ENCODE data around the gene CAPZB.

CAPZB gene

DNA sequence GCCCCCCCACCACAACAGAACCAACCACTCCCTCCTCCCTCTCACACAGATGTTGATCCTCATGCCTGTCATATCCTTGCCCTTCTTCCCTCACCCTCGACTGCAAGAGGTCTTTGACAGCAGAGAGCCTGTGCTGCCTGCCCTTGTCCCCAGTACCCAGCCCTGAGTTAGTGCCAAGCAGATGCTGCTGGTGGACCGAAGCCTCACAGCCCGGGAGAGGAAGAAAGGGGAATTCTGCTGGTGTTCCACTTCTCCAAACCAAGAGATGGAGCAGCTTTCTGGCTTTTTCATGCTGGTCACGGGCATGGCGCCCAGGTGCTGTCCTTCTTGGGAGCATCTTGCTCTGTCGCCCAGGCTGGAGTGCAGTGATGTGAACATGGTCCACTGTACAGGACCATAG is 104.1 kb downstream of the CAPZB start:
- DNase-seq = no peak

GRCh38 chr1:19377812-19378718 is 107.3 kb downstream of the CAPZB start:
- DNase-seq = no peak

DNA sequence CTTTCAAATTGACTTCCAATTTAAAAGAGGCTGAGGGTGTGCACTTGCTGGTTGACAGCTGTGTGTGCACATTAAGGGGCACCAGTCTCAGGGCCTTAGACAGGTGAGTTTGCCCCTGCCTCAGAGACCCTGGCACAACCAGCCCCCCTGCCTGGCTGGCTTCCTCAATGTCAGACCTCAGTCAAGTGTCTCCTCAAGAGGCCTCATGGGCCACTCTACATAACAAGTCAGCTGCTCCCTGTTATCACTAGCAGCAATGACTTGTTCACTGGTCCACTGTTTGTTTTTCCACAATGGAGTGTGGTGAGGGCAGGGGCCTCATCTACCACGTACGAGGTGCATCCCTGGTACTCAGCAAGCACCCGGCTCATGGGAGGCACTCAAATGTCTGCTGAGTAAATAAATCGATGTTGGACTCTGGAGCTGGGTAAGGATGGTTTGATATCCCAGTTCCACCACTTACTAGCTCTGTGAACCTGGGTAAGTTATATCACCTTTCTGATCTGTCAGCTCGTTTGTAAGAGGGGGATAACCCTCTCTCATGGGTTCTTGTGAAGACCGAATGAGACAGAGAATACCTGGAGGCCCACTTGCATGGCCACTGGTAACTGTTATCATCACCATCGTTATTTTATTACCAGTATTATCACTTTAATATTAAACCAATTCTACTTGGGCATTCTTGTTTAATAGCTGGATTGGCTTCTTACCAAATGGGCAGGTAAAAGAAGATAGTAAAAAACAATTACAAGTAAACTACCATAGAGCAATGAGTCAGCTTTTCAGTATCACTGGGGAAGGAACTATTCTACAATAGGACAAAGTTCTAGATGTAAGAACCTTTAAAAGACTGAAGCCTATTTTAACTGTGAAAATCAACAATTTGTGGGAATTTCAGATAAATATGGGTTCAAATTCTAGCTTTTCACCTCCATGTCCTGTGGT is 108.6 kb downstream of the CAPZB start:
- DNase-seq = no peak

DNA sequence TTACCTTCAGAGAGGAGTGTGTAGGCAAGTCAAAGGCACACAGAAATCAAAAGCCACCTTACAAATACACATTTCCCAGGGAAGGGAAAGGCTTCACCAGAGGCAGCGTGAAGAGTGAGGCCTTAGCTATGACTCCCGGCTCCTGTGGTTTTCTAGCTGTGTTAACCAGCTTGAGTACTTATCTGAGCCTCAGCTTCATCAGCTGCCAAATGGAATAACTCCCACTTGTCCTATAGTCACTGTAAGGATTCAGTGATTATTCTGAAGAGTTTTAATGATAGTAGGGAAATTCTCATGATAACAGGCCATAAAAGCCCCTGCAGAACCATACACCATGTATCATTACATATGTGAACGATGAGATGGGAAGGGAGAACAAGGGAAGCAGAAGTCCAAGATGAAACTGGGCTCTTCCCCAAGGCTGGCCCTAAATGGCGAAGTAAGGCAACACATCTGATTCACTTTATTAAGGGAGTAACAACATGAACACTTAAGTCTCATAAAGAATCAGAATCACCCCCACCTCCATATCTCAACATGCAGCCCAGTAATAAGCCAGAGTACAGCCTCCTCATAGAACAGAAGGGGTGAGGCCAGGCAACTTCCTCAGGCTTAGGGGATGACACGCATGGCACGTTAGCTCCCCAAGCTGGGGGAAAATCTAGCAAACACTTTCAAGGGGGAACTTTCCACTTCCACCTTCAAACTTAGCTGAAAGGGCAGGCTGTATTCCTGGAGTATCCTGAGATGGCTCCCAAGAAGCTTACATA is 109.5 kb downstream of the CAPZB start:
- DNase-seq = no peak

- no peak for DNase-seq
Observed at GRCh38 chr1:19374926-19375325, 110.4 kb downstream of the CAPZB start.

DNA sequence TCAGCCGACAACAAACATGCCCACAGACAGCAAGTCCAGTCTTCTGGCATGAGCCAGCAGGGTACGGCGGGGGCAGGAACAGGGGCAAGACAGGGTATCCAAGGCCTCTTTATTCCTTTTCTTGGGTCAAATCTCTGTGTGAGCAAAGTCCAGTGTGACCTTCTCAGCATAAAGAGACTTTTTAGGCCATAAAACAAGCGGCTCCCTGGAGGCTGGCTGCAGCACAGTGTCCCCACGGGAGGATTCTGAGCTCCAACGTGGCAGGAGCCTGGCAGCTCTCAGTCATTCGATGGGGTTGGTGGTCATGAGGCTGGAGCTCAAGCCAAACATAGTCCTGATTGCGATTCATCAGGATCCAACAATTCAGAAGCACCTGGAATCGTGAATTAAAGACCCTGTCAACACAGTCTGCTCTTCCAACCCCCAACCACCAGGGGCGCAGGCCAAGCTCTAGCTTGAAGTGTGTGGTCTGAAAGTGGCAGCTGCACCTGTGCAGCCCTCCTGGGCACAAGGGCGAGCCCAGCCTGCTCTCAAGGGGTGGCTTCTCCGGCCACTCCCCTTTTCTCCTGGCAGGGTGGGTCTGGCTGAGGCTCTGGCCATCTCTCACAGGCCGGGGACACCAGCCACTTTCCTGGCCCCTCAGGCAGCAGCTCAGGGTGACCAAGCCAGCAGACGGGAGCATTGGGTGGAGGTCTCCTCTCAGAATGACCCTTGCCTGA is 111.1 kb downstream of the CAPZB start:
- DNase-seq = no peak

GRCh38 chr1:19373211-19374082 is 111.9 kb downstream of the CAPZB start:
- DNase-seq = no peak

DNA sequence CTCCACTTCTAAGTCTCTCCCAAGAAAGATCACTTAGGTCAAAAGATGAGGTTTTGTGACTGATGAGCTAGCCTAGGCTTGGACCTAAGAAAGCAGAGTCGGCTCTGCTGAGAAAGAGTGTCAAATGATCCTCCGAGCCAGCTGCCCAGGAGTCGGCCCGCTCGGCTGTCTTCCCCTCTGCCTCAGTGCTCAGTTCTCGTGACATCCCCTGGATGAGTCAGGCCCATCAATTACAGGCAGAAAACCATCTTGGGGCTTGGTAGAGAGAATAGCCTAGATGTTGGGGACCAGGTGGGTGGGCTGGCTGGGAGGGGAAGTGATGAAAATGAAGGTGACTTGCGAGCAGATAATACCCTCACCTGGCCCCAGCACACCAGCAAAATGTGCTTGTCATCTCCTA is 112.7 kb downstream of the CAPZB start:
- no peak for DNase-seq

- no peak for DNase-seq
Observed at GRCh38 chr1:19372136-19372514, 113.2 kb downstream of the CAPZB start.

GRCh38 chr1:19371226-19372135 is 113.9 kb downstream of the CAPZB start:
- no peak for DNase-seq

DNA sequence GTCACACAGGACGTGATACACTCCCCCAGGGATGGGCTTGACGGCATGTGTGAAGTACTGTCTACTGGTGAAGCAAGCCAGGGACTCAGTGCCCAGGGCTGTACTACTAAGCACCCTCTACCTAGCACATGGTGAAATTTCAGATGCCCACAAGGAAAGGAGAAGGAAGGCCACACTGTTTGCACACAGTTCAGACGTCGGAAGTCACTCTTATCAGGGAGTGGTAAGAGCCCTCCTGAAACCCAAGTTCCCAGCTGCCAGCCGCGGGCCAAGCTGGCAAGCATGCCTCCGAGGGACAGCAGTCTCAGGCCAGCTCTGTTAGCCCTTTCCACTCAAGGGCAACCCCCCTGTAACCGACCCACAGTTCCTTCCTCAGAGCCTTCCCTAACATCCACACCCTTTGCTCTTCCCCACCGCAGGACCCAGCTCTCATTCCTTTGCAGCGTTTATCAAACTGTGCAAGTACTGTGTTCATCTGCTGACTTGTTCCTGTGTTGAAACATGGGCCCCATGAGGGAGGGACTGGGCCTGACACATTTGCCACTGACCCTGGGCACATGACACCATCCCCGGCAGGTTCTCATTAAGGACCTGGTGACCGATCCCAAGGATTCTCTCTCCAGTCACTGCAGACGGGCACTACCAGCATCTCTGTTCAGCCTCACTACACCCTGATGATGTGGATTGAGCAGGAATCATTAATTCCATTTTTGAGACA is 114.7 kb downstream of the CAPZB start:
- DNase-seq = no peak

GRCh38 chr1:19369396-19370090 is 115.8 kb downstream of the CAPZB start:
- no peak for DNase-seq

DNA sequence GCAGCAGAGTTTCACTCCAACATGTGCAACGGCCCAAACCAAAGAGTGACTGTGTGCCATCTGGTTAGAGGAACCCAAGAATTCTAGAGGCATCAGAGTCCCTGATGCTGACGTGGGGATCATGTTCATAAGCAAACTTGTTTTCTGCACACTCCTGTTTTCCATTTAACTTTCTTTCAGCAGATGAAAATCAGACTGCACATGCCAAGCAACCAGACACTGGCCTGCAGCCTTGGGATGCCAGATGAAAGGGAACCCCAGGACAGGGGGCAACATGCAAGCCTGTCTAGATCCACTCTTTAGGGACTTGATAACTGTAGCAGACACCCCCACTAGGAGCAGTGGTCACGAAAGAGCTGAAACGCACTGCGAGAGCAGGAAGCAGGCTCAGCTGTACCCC is 116.4 kb downstream of the CAPZB start:
- no peak for DNase-seq

DNA sequence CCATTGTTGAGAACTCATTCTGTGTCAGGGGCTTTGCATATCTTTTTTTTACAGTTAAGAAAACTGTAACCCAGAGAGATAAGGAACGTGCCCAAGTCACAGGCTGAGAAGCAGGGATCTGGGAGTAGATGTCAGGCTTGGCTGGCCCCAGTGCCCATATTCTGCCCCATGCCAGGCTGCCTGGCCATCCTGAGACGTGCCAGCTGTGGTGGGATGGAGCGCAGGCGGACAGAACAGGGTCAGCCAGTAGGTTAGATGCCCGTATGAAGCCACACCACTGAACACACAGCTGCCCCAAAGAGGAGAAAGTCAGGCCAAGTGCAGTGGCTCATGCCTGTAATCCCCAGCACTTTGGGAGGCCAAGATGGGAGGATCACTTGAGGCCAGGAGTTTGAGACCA is 117.3 kb downstream of the CAPZB start:
- DNase-seq = no peak

- no peak for DNase-seq
Observed at GRCh38 chr1:19367584-19368041, 117.7 kb downstream of the CAPZB start.

- DNase-seq = no peak
Observed at GRCh38 chr1:19366599-19367536, 118.5 kb downstream of the CAPZB start.

- DNase-seq = no peak
Observed at GRCh38 chr1:19365721-19366120, 119.6 kb downstream of the CAPZB start.
